Stimulated activated naive CD8-positive, alpha-beta T cell treated with anti-CD3 and anti-CD28 coated beads, Interleukin-15, amount 100 ng/mL, for 72 hours (primary cell): ENCODE data around the gene DTL.
A peak's percentile ranks its signal among the peaks of the same experiment; 100 is the strongest.
"Not testable (repeated sequence)": the region's sequence is repeated elsewhere in the genome, so short reads cannot be mapped to it uniquely, and the experiment has no call there.

Source experiments
- ATAC-seq: fragments of 150-1000 bp; cut with Tn5 transposase; 2 replicates; pipeline ENCODE4 v1.10.0; 2021; ENCODE audit warnings: mild to moderate bottlenecking, moderate library complexity
- DNase-seq, 2 donors: peaks; one replicate each; pipeline ENCODE4 v3.0.0; 2021 to 2022
- H3K27ac Mint-ChIP-seq, 2 donors: one replicate each; pipeline ENCODE4 v1.8.0; 2022; ENCODE audit warnings: mild to moderate bottlenecking in 2 of 2, mixed read lengths in 2 of 2, moderate library complexity in 2 of 2
- H3K27me3 Mint-ChIP-seq: one replicate; pipeline ENCODE4 v1.8.0; 2022; ENCODE audit warnings: mixed read lengths
- H3K4me1 Mint-ChIP-seq: one replicate; pipeline ENCODE4 v1.8.0; 2022; ENCODE audit warnings: mild to moderate bottlenecking, mixed read lengths
- H3K4me3 Mint-ChIP-seq, 2 donors: one replicate each; pipeline ENCODE4 v1.8.0; 2022; ENCODE audit warnings: mild to moderate bottlenecking in 2 of 2, mixed read lengths in 2 of 2, moderate library complexity in 1 of 2
- H3K9me3 Mint-ChIP-seq, 2 donors: one replicate each; pipeline ENCODE4 v1.8.0; 2022; ENCODE audit warnings: mixed read lengths in 2 of 2

DTL gene

DNA sequence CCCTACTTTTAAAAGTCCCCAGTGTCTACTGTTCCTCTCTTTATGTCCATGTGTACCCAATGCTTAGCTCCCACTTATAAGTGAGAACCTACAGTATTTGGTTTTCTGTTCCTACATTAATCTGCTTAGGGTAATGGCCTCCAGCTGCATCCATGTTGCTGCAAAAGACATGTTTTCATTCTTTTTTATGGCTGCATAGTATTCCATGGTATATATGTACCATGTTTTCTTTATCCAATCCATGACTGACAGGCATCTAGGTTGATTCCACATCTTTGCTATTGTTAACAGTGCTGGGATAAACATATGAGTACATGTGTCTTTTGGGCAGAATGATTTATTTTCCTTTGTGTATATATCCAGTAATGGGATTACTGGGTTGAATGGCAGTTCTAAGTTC, 12.6 kb upstream of the DTL start:
- H3K9me3 Mint-ChIP-seq, H3K4me3 Mint-ChIP-seq, H3K27me3 Mint-ChIP-seq, DNase-seq, H3K4me1 Mint-ChIP-seq, ATAC-seq, H3K27ac Mint-ChIP-seq: not testable (repeated sequence)

GRCh38 chr1:212024469-212025149, 10.9 kb upstream of the DTL start:
- Mint-ChIP-seq H3K4me3 (no peak overlapping the region), H3K27ac (no peak overlapping the region), H3K27me3 (no peaks in the 10 kb centered on the region), H3K4me1 (no peaks in the 10 kb centered on the region), H3K9me3 (peaks cover 4 to 9% of the 10 kb centered on the region in 2 donors)
- DNase-seq = no peak
- ATAC-seq = no peak

DNA sequence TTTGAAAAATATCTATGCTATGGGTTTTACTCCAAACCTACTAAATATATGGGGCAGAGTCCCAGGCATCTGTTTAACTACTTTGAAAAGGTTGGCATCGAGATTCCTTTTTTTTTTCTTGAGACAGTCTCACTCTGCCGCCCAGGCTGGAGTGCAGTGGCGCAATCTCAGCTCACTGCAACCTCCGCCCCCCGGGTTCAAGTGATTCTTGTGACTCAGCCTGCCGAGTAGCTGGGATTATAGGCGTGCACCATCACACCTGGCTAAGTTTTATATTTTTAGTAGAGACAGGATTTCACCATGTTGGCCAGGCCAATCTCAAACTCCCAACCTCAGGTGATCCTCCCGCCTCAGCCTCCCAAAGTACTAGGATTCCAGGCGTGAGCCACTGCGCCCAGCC, 7.8 kb upstream of the DTL start:
- not testable (repeated sequence) for H3K4me3 Mint-ChIP-seq, H3K27me3 Mint-ChIP-seq, H3K27ac Mint-ChIP-seq, H3K9me3 Mint-ChIP-seq, DNase-seq, ATAC-seq
- peaks cover 27% of the 10 kb centered on the region for H3K4me1 Mint-ChIP-seq

- H3K9me3 Mint-ChIP-seq = no peaks in the 10 kb centered on the region
- H3K4me3 Mint-ChIP-seq = peak overlapping the region; percentile 13 to 52
- DNase-seq = no peak
- peaks cover 38% of the 10 kb centered on the region for H3K4me1 Mint-ChIP-seq
- H3K27me3 Mint-ChIP-seq = no peaks in the 10 kb centered on the region
- no peak for ATAC-seq
- peak overlapping the region in 1 of 2 donors; percentile 77 for H3K27ac Mint-ChIP-seq
Measured at GRCh38 chr1:212030936-212031528, 4.5 kb upstream of the DTL start.

DNA sequence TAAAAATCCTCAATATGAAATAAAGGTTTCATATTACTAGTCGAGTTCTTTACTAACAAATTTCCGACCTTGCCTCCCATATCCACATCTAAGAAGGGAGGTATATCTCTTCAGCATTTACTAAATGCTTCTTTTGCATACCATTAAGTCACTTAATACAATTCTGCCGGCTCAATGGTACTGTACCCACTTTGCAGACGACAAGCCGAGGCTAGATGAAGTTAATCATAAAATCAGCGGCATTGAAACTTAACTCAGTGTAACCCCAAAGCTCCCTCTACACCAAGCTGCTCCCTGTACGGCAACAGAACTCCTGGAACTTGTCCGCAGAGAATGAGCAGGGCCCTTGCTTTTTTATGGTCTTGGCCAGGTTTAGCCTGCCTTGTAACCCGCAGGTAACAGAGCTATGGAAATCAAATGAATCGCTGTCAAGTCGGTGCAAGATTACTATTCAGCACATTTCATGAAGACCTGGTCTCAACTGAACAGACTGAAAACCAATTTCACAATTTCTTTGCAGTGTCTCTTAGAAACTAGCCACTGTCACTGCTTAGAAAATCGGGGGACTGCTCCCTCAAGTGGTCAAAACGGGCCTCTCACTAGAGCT, 929 bp upstream of the DTL start:
- DNase-seq = no peak
- Mint-ChIP-seq H3K27ac (peak overlapping the region; percentile 91 to 97), H3K4me3 (peak overlapping the region; percentile 92 to 98), H3K27me3 (no peaks in the 10 kb centered on the region), H3K4me1 (peaks cover 56% of the 10 kb centered on the region), H3K9me3 (no peaks in the 10 kb centered on the region)
- ATAC-seq = peak; percentile 0

GRCh38 chr1:212035835-212036605, 472 bp downstream of the DTL start:
- peak overlapping the region; percentile 92 to 98 for H3K4me3 Mint-ChIP-seq
- H3K9me3 Mint-ChIP-seq = no peaks in the 10 kb centered on the region
- no peaks in the 10 kb centered on the region for H3K27me3 Mint-ChIP-seq
- H3K4me1 Mint-ChIP-seq = peaks cover 55% of the 10 kb centered on the region
- peak overlapping the region; percentile 91 to 97 for H3K27ac Mint-ChIP-seq
- peak; percentile 8 for ATAC-seq
- no peak for DNase-seq

DNA sequence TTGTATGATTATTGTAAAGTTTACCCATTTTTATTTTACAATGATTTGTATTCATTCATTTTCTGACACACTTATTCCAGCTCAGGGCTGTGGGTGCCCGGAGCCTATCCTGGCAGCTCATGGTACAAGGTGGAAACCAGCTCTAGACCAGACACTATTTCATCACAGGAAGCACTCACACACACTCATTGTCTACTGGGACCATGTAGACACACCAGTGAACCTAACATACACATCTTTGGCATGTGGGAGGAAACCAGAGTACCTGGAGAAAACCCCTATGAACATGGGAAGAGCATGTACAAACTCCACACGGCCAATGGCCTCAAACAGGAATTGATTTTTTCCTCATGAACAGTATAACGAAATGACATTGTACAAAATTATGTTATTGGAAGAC, 2.4 kb downstream of the DTL start:
- ATAC-seq (no peak), DNase-seq (no peak)
- H3K4me3 Mint-ChIP-seq = peak overlapping the region; percentile 61 to 98
- peaks cover 46% of the 10 kb centered on the region for H3K4me1 Mint-ChIP-seq
- no peak overlapping the region for H3K27ac Mint-ChIP-seq
- no peaks in the 10 kb centered on the region for H3K27me3 Mint-ChIP-seq
- H3K9me3 Mint-ChIP-seq = no peaks in the 10 kb centered on the region

DNA sequence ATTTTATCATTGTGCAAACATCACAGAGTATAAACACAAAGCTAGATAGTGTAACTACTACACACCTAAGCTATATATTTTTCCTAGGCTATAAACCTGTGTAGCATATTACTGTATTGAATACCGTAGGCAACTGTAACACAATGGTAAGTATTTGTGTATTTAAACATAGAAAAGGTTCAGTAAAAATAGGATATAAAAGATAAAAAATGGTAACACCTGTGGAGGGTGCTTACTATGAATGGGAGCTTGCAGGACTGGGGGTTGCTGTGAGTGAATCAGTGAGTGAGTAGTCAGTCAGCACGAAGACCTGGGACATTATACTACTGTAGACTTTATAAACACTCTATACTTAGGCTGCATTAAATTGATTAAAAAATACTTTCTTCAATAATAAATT, 4.1 kb downstream of the DTL start:
- Mint-ChIP-seq H3K4me1 (peaks cover 37% of the 10 kb centered on the region), H3K27ac (no peak overlapping the region), H3K9me3 (no peaks in the 10 kb centered on the region), H3K4me3 (no peak overlapping the region), H3K27me3 (no peaks in the 10 kb centered on the region)
- ATAC-seq (no peak), DNase-seq (no peak)

GRCh38 chr1:212040629-212041412, 5.3 kb downstream of the DTL start:
- no peak for ATAC-seq
- Mint-ChIP-seq H3K27ac (no peak overlapping the region), H3K4me3 (peak overlapping the region; percentile 17 to 21)

GRCh38 chr1:212042436-212042835, 6.9 kb downstream of the DTL start:
- H3K27me3 Mint-ChIP-seq = no peaks in the 10 kb centered on the region
- H3K9me3 Mint-ChIP-seq = no peaks in the 10 kb centered on the region
- peaks cover 32% of the 10 kb centered on the region for H3K4me1 Mint-ChIP-seq
- DNase-seq = no peak
- no peak overlapping the region for H3K4me3 Mint-ChIP-seq
- no peak for ATAC-seq
- peak overlapping the region in 1 of 2 donors; percentile 11 for H3K27ac Mint-ChIP-seq

More at GRCh38 chr1:212040629-212041412, 5.3 kb downstream of the DTL start:
- Mint-ChIP-seq H3K4me1 (peaks cover 37% of the 10 kb centered on the region), H3K27me3 (no peaks in the 10 kb centered on the region), H3K9me3 (no peaks in the 10 kb centered on the region)
- DNase-seq = no peak

DNA sequence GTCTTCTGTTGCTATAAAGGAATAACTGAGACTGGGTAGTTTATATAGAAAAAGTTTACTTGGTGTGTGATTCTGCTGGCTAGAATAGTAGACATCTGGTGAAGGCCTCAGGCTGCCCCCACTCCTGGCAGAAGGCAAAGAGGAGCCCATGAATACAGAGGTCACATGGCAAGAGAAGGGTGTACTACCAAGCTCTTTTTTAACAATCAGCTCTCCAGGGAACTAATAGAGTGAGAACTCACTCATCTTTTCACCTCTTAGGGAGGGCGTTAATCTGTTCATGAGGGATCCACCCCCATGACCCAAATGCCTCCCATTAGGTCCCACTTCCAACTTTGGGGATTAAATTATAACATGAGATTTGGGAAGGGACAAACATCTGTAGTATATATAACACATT, 9.3 kb downstream of the DTL start:
- ATAC-seq (no peak), DNase-seq (no peak)
- Mint-ChIP-seq H3K9me3 (no peaks in the 10 kb centered on the region), H3K4me3 (no peak overlapping the region), H3K27me3 (no peaks in the 10 kb centered on the region), H3K4me1 (peaks cover 19% of the 10 kb centered on the region), H3K27ac (no peak overlapping the region)

DNA sequence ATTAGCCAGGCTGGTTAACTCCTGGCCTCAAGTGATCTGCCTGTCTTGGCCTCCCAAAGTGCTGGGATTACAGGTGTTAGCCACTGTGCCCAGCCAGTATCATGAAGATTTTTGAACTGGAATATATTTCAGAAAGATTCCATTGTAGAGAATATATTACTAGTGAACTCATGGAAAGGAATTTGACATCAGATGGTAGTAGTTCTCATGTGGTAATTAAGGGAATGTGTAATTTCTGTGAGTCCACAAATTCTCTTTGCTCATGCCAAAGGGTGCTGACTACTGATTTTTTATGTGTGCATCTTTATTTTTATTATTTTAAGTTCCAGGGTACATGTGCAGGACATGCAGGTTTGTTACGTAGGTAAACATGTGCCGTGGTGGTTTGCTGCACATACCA, 10.4 kb downstream of the DTL start:
- DNase-seq = no peak
- H3K27me3 Mint-ChIP-seq = no peaks in the 10 kb centered on the region
- H3K4me1 Mint-ChIP-seq = peaks cover 11% of the 10 kb centered on the region
- no peak for ATAC-seq
- H3K9me3 Mint-ChIP-seq = no peaks in the 10 kb centered on the region
- H3K27ac Mint-ChIP-seq = no peak overlapping the region
- H3K4me3 Mint-ChIP-seq = no peak overlapping the region

GRCh38 chr1:212053993-212054392, 18.4 kb downstream of the DTL start:
- ATAC-seq (no peak), DNase-seq (no peak)
- H3K4me3 Mint-ChIP-seq = no peak overlapping the region
- no peak overlapping the region for H3K27ac Mint-ChIP-seq
- H3K27me3 Mint-ChIP-seq = no peaks in the 10 kb centered on the region
- H3K9me3 Mint-ChIP-seq = peaks cover 5 to 19% of the 10 kb centered on the region in 2 donors
- H3K4me1 Mint-ChIP-seq = no peaks in the 10 kb centered on the region

DNA sequence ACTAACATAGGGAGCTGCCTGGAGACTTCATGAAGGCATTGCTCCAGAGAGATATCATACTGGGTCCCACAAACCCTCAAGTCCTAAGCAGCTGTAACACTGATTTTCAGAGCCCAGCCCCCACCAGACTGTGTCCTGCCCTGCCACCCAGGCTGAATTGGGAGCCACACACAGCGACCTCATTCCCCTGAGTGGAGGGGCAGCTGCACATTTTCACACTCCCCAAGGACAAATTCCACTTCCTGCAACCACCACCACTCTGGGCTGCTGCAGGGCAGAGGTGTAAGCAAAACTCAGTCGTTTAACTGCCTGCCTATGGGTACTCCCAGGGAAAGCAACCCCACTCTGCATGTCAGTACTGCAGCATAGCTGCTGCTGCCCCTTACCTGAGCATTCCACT, 19.8 kb downstream of the DTL start:
- DNase-seq (no peak), ATAC-seq (no peak)
- H3K27ac Mint-ChIP-seq = no peak overlapping the region
- no peaks in the 10 kb centered on the region for H3K4me1 Mint-ChIP-seq
- H3K27me3 Mint-ChIP-seq = no peaks in the 10 kb centered on the region
- H3K9me3 Mint-ChIP-seq = peaks cover 5 to 19% of the 10 kb centered on the region in 2 donors
- no peak overlapping the region for H3K4me3 Mint-ChIP-seq
